Kidney (tissue), 14 donors: Measurements from ENCODE around the gene BTBD9. TPM values are rescaled to one million over a fixed set of nuclear protein-coding genes. Genes with fewer than 3 reads are reported as not detected.

Source experiments
- DNase-seq, 5 donors: peaks; one replicate each; pipeline ENCODE4 v3.0.0-alpha.2; 2013 to 2020
- FAIRE-seq: peaks from 2 replicates; lab custom pipeline; 2012; peaks lifted over from hg19 to GRCh38; lab: Jason Lieb, UNC
- H3K27ac ChIP-seq, 2 donors: one replicate each; pipeline ENCODE4 v1.7.0; 2013; ENCODE audit warnings: low read depth in 2 of 2, low read length in 2 of 2, inconsistent platforms in 1 of 2
- H3K27me3 ChIP-seq: one replicate; pipeline ENCODE4 v1.7.1; 2013; ENCODE audit warnings: low read length, inconsistent platforms; ENCODE audit not compliant: control insufficient read depth, insufficient read depth
- H3K36me3 ChIP-seq, 3 donors: one replicate each; pipeline versions ENCODE4 v1.7.0 to v1.7.1; 2013; ENCODE audit warnings: low read length in 3 of 3, control low read depth in 1 of 3, inconsistent platforms in 1 of 3; ENCODE audit not compliant: insufficient read depth in 3 of 3, control insufficient read depth in 2 of 3
- H3K4me1 ChIP-seq, 3 donors: one replicate each; pipeline versions ENCODE4 v1.7.0 to v1.7.1; 2013; ENCODE audit warnings: low read length in 3 of 3, inconsistent platforms in 1 of 3, low read depth in 1 of 3; ENCODE audit not compliant: control insufficient read depth in 2 of 3, insufficient read depth in 2 of 3
- H3K4me3 ChIP-seq, 3 donors: one replicate each; pipeline versions ENCODE4 v1.7.0 to v1.8.1; 2013; ENCODE audit warnings: low read length in 3 of 3, control low read depth in 1 of 3, inconsistent platforms in 1 of 3
- H3K9ac ChIP-seq, 3 donors: one replicate each; pipeline versions ENCODE4 v1.7.0 to v1.7.1; 2013; ENCODE audit warnings: low read length in 3 of 3, control low read depth in 1 of 3, inconsistent platforms in 1 of 3
- H3K9me3 ChIP-seq, 3 donors: one replicate each; pipeline versions ENCODE4 v1.7.0 to v1.7.1; 2013; ENCODE audit warnings: low read length in 3 of 3, control low read depth in 1 of 3, inconsistent platforms in 1 of 3; ENCODE audit not compliant: control insufficient read depth in 2 of 3, insufficient read depth in 1 of 3
- CTCF ChIP-seq: IDR thresholded peaks from 3 replicates; pipeline ENCODE4 v1.5.1; 2012; ENCODE audit warnings: mild to moderate bottlenecking, moderate library complexity, borderline replicate concordance; ENCODE audit not compliant: insufficient read depth; ENCODE audit errors: extremely low read depth
- intact Hi-C: fragments of 100-400 bp; cut with DNase I; formaldehyde crosslinking; loops from one replicate; pipeline ENCODE4 v1.11.1; 2022
- polyA plus RNA-seq: library from polyadenylated mRNA; stranded (reverse); fragments of 350-450 nt; fragmentation: Illumina TruSeq; extraction: RNeasy Lipid Tissue Mini Kit (QIAGEN cat#74804); gene quantifications from one replicate; pipeline ENCODE4 v1.2.3, GENCODE V29; 2014; ENCODE audit warnings: low read depth, low replicate concordance; ENCODE audit not compliant: insufficient read depth
- total RNA-seq: library from RNA; stranded (reverse); fragmentation: NEBNext Ultra II Directional; extraction: Animal tissue kit (Norgen Biotek cat#: 25700); gene quantifications from one replicate; pipeline ENCODE4 v1.2.1, GENCODE V29; 2021
- donor health status: control.
- donor health status: control.
- donor health status: control.
- donor health status: control.
- donor health status: control.
- donor health status: DM: yes; HTN: yes; CAD: no.
- donor health status: Normal renal cell carcinoma (clear cell type).

Gene BTBD9
- total and polyA plus RNA-seq, 2 donors from 2014 or later, result 4.2 to 29.9 TPM

GRCh38 chr6:38184585-38185080, 455.1 kb downstream of the BTBD9 start:
- DNase-seq, result peak in 3 of 5 donors; percentile 45 to 46 (median 46)
- H3K27ac ChIP-seq, result no peak overlapping the region
- FAIRE-seq, result no peak
- H3K9me3 ChIP-seq, result no peaks in the 10 kb centered on the region
- intact Hi-C loops, result no loop called here
- no peaks in the 10 kb centered on the region for H3K4me1 ChIP-seq
- no peaks in the 10 kb centered on the region for H3K36me3 ChIP-seq
- no peak overlapping the region for H3K4me3 ChIP-seq
- no peaks in the 10 kb centered on the region for H3K27me3 ChIP-seq
- no peak for TF ChIP-seq CTCF
- no peak overlapping the region for H3K9ac ChIP-seq

GRCh38 chr6:38183856-38184584, 455.7 kb downstream of the BTBD9 start:
- Histone ChIP-seq H3K4me1 (no peaks in the 10 kb centered on the region), H3K36me3 (no peaks in the 10 kb centered on the region), H3K9ac (no peak overlapping the region), H3K9me3 (no peaks in the 10 kb centered on the region), H3K27me3 (no peaks in the 10 kb centered on the region), H3K4me3 (no peak overlapping the region), H3K27ac (no peak overlapping the region)
- FAIRE-seq (no peak), DNase-seq (peak in 1 of 5 donors; percentile 29)
- intact Hi-C loops, result no loop called here
- TF ChIP-seq CTCF, result no peak

- H3K27ac ChIP-seq, result no peak overlapping the region
- no peak overlapping the region for H3K4me3 ChIP-seq
- no peaks in the 10 kb centered on the region for H3K9me3 ChIP-seq
- no peak overlapping the region for H3K9ac ChIP-seq
- no peak for FAIRE-seq
- peak in 1 of 5 donors; percentile 52 for DNase-seq
- intact Hi-C loops, result no loop called here
- no peaks in the 10 kb centered on the region for H3K36me3 ChIP-seq
- H3K4me1 ChIP-seq, result no peaks in the 10 kb centered on the region
- no peaks in the 10 kb centered on the region for H3K27me3 ChIP-seq
- no peak for TF ChIP-seq CTCF
These were observed 457.3 kb downstream of the BTBD9 start for GRCh38 chr6:38182426-38182825.

GRCh38 chr6:38180586-38180985, 459.1 kb downstream of the BTBD9 start:
- no peak for DNase-seq
- H3K27me3 ChIP-seq, result no peaks in the 10 kb centered on the region
- no peak for TF ChIP-seq CTCF
- no peak overlapping the region for H3K4me3 ChIP-seq
- H3K4me1 ChIP-seq, result peaks cover 0 to 2% (median 0%) of the 10 kb centered on the region in 3 donors
- H3K9me3 ChIP-seq, result no peaks in the 10 kb centered on the region
- no peak for FAIRE-seq
- intact Hi-C loops, result no loop called here
- no peaks in the 10 kb centered on the region for H3K36me3 ChIP-seq
- no peak overlapping the region for H3K9ac ChIP-seq
- no peak overlapping the region for H3K27ac ChIP-seq
